Caco-2 (cell line): ENCODE measurements around the gene CD34. TPM values are rescaled to one million over a fixed set of nuclear protein-coding genes. Genes with fewer than 3 reads are reported as not detected.
A peak's percentile ranks its signal among the peaks of the same experiment; 100 is the strongest.

Source experiments
- BruUV-seq: library from RNA; stranded (reverse); fragments of 400-500 nt; replicated peaks from 2 replicates; lab custom pipeline; 2021; lab: Mats Ljungman, UMichigan
- CTCF ChIA-PET: fragments of 300-600 bp; sonication (Branson Sonifier 250); formaldehyde crosslinking; loops from one replicate; lab custom pipeline; 2022; ENCODE audit warnings: antibody characterized with exemption; lab: Charles Lee
- POLR2A ChIA-PET: fragments of 300-600 bp; sonication (Branson Sonifier 250); formaldehyde crosslinking; loops from one replicate; lab custom pipeline; 2022; ENCODE audit warnings: antibody characterized with exemption; lab: Charles Lee
- DNase-seq, 2 experiments: peaks; one replicate each; pipeline versions ENCODE4 v3.0.0 to v3.0.0-alpha.2; 2020 to 2022
- H3K27me3 ChIP-seq: replicated peaks from 2 replicates; pipeline ENCODE4 v1.6.0; 2011; ENCODE audit warnings: low read length; ENCODE audit not compliant: control insufficient read depth, insufficient read depth
- H3K36me3 ChIP-seq: 2 replicates; pipeline ENCODE4 v1.5.1; 2011; ENCODE audit warnings: low read length; ENCODE audit not compliant: control insufficient read depth, insufficient read depth
- H3K4me1 ChIP-seq: fragments of 250-450 bp; sonication (Bioruptor Pico); 2 replicates; pipeline ENCODE4 v1.5.1; 2020; ENCODE audit warnings: mild to moderate bottlenecking
- H3K4me3 ChIP-seq: 2 replicates; pipeline ENCODE4 v1.5.1; 2011; ENCODE audit warnings: low read depth, mild to moderate bottlenecking, control low read depth, low read length
- H3K9me3 ChIP-seq: fragments of 250-450 bp; sonication (Bioruptor Pico); 2 replicates; pipeline ENCODE4 v1.5.1; 2020; ENCODE audit warnings: mild to moderate bottlenecking, moderate library complexity
- H3K27ac Mint-ChIP-seq: one replicate; pipeline ENCODE4 v1.8.0; 2022; ENCODE audit warnings: mixed read lengths; ENCODE audit not compliant: unreplicated experiment
- H3K27me3 Mint-ChIP-seq: one replicate; pipeline ENCODE4 v1.8.0; 2022; ENCODE audit warnings: mixed read lengths; ENCODE audit not compliant: insufficient read depth, unreplicated experiment
- H3K36me3 Mint-ChIP-seq: one replicate; pipeline ENCODE4 v1.8.0; 2022; ENCODE audit warnings: mild to moderate bottlenecking, mixed read lengths; ENCODE audit not compliant: insufficient read depth, unreplicated experiment
- H3K4me1 Mint-ChIP-seq: one replicate; pipeline ENCODE4 v1.8.0; 2022; ENCODE audit warnings: low read depth, mixed read lengths; ENCODE audit not compliant: unreplicated experiment
- H3K4me3 Mint-ChIP-seq: one replicate; pipeline ENCODE4 v1.8.0; 2022; ENCODE audit warnings: mild to moderate bottlenecking, moderate library complexity, mixed read lengths; ENCODE audit not compliant: unreplicated experiment
- H3K9me3 Mint-ChIP-seq: one replicate; pipeline ENCODE4 v1.8.0; 2022; ENCODE audit warnings: mixed read lengths; ENCODE audit not compliant: unreplicated experiment
- CTCF ChIP-seq, 2 experiments: fragments of 200-600 bp in 1 of 2; IDR thresholded peaks; 1 replicate in 1 of 2; 2 replicates in 1 of 2; pipeline versions ENCODE4 v1.5.1 to v1.8.0; 2011 to 2022; ENCODE audit warnings: antibody characterized with exemption in 1 of 2, control low read depth in 1 of 2, inconsistent platforms in 1 of 2, low read depth in 1 of 2, low read length in 1 of 2, mild to moderate bottlenecking in 1 of 2, moderate library complexity in 1 of 2; ENCODE audit not compliant: insufficient read depth in 1 of 2, severe bottlenecking in 1 of 2, unreplicated experiment in 1 of 2
- intact Hi-C: fragments of 100-400 bp; cut with micrococcal nuclease; formaldehyde crosslinking; loops from one replicate; pipeline ENCODE4 v1.10.0; 2022; ENCODE audit not compliant: unreplicated experiment
- total RNA-seq: library from RNA; stranded (reverse); gene quantifications from 2 replicates; pipeline ENCODE4 v1.2.3, GENCODE V29; 2022

The CD34 gene
- total RNA-seq, 1 experiment from 2014 or later = not detected

- Mint-ChIP-seq H3K36me3 (peaks cover 6% of the 10 kb centered on the region), H3K27me3 (no peaks in the 10 kb centered on the region), H3K4me1 (peaks cover 5% of the 10 kb centered on the region), H3K4me3 (no peak overlapping the region), H3K27ac (no peak overlapping the region), H3K9me3 (no peaks in the 10 kb centered on the region)
- no peak for TF ChIP-seq CTCF (IDR thresholded peaks at IDR 0.05; ENCODE audit: insufficient read depth in 1 of 2, low read depth in 1 of 2, low read length in 1 of 2, severe bottlenecking in 1 of 2, unreplicated experiment in 1 of 2)
- peak in 1 of 2 experiments; percentile 18 for DNase-seq
- Histone ChIP-seq H3K27me3 (no peaks in the 10 kb centered on the region), H3K4me1 (peaks cover 3% of the 10 kb centered on the region; the same call in 1 of the 2 replicates), H3K9me3 (no peaks in the 10 kb centered on the region), H3K36me3 (peaks cover 2% of the 10 kb centered on the region; the same call in 1 of the 2 replicates), H3K4me3 (no peak overlapping the region)
- BruUV-seq = no TSS peak
- ChIA-PET CTCF (no interaction called here), POLR2A (no interaction called here)
- intact Hi-C loops = no loop called here
Observed at GRCh38 chr1:207852576-207853371, 58.2 kb downstream of the CD34 start.

GRCh38 chr1:207851696-207852095 lies 59.2 kb downstream of the CD34 start:
- peaks cover 6% of the 10 kb centered on the region for H3K36me3 Mint-ChIP-seq
- peaks cover 2% of the 10 kb centered on the region; the same call in 1 of the 2 replicates for H3K36me3 ChIP-seq
- no peaks in the 10 kb centered on the region for H3K9me3 Mint-ChIP-seq
- intact Hi-C loops = no loop called here
- no peak overlapping the region for H3K27ac Mint-ChIP-seq
- ChIA-PET POLR2A (no interaction called here), CTCF (no interaction called here)
- H3K4me1 ChIP-seq = peaks cover 3% of the 10 kb centered on the region; the same call in 1 of the 2 replicates
- H3K9me3 ChIP-seq = no peaks in the 10 kb centered on the region
- TF ChIP-seq CTCF (IDR thresholded peaks at IDR 0.05; ENCODE audit: insufficient read depth in 1 of 2, low read depth in 1 of 2, low read length in 1 of 2, severe bottlenecking in 1 of 2, unreplicated experiment in 1 of 2) = no peak
- DNase-seq = peak in 1 of 2 experiments; percentile 5
- no peak overlapping the region for H3K4me3 ChIP-seq
- H3K27me3 ChIP-seq = no peaks in the 10 kb centered on the region
- no TSS peak for BruUV-seq
- H3K27me3 Mint-ChIP-seq = no peaks in the 10 kb centered on the region
- H3K4me1 Mint-ChIP-seq = peaks cover 5% of the 10 kb centered on the region
- no peak overlapping the region for H3K4me3 Mint-ChIP-seq

GRCh38 chr1:207850621-207851407 lies 60.1 kb downstream of the CD34 start:
- Histone ChIP-seq H3K4me3 (no peak overlapping the region), H3K4me1 (peaks cover 3% of the 10 kb centered on the region; the same call in 1 of the 2 replicates), H3K27me3 (no peaks in the 10 kb centered on the region), H3K9me3 (no peaks in the 10 kb centered on the region), H3K36me3 (peaks cover 2% of the 10 kb centered on the region; the same call in 1 of the 2 replicates)
- no peak overlapping the region for H3K27ac Mint-ChIP-seq
- intact Hi-C loops = no loop called here
- ChIA-PET POLR2A (no interaction called here), CTCF (no interaction called here)
- BruUV-seq = no TSS peak
- H3K4me3 Mint-ChIP-seq = no peak overlapping the region
- peak in 1 of 2 experiments; percentile 20 for DNase-seq
- no peaks in the 10 kb centered on the region for H3K9me3 Mint-ChIP-seq
- no peaks in the 10 kb centered on the region for H3K27me3 Mint-ChIP-seq
- peaks cover 5% of the 10 kb centered on the region for H3K4me1 Mint-ChIP-seq
- peaks cover 6% of the 10 kb centered on the region for H3K36me3 Mint-ChIP-seq
- TF ChIP-seq CTCF (IDR thresholded peaks at IDR 0.05; ENCODE audit: insufficient read depth in 1 of 2, low read depth in 1 of 2, low read length in 1 of 2, severe bottlenecking in 1 of 2, unreplicated experiment in 1 of 2) = no peak
